Neural crest cell (in vitro differentiated cells): ENCODE results near the gene ZNF460. TPM values are rescaled to one million over a fixed set of nuclear protein-coding genes. Genes with fewer than 3 reads are reported as not detected.
"Not testable (repeated sequence)": the region's sequence is repeated elsewhere in the genome, so short reads cannot be mapped to it uniquely, and the experiment has no call there.

Experiments used
- DNase-seq: peaks from one replicate; pipeline ENCODE4 v3.0.0; 2021; ENCODE audit warnings: low read depth, mixed read lengths, low spot score
- H3K27ac Mint-ChIP-seq: one replicate; pipeline ENCODE4 v1.8.0; 2021; ENCODE audit warnings: mild to moderate bottlenecking, mixed read lengths; ENCODE audit not compliant: unreplicated experiment
- H3K27me3 Mint-ChIP-seq: 2 replicates; pipeline ENCODE4 v1.8.0; 2021; ENCODE audit warnings: low read depth, mild to moderate bottlenecking, mixed read lengths
- H3K36me3 Mint-ChIP-seq: 2 replicates; pipeline ENCODE4 v1.8.0; 2021; ENCODE audit warnings: low read depth, mild to moderate bottlenecking, mixed read lengths
- H3K4me1 Mint-ChIP-seq: 2 replicates; pipeline ENCODE4 v1.8.0; 2021; ENCODE audit warnings: mixed read lengths
- H3K4me3 Mint-ChIP-seq: one replicate; pipeline ENCODE4 v1.8.0; 2021; ENCODE audit warnings: mild to moderate bottlenecking, mixed read lengths
- H3K9me3 Mint-ChIP-seq: 2 replicates; pipeline ENCODE4 v1.8.0; 2021; ENCODE audit warnings: mixed read lengths
- total RNA-seq: library from RNA; stranded (reverse); gene quantifications from 2 replicates; pipeline ENCODE4 v1.2.1, GENCODE V29; 2021
- TF ChIP-seq, protein P1 (sequence below): fragments of 200-600 bp; sonication (generic); conservative IDR thresholded peaks from 2 replicates; pipeline ENCODE4 v1.5.0; 2021; ENCODE audit warnings: antibody characterized with exemption, mild to moderate bottlenecking

ZNF460 gene
- total RNA-seq, 1 donor from 2014 or later, result 58.5 TPM

DNA sequence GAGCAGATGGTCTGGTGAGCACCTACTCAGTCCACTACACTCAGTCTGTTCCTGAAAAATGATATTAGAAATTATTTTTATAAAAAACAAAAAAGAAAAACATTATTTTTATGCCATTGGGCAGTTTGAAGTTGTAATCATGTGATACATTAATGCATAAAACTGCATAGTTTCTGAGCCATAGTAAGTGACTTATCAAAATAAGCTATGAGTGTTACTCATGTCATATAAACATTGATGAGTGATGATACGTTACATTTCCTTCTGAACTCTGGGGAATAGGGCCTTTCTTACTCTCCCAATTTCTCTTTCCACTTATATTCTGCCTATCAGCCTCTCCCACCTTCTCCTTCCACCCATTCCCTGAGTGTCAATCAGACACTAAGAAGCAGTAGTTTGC, 31.0 kb upstream of the ZNF460 start:
- Mint-ChIP-seq H3K4me3 (no peak overlapping the region), H3K27me3 (no peaks in the 10 kb centered on the region), H3K36me3 (peaks cover 5% of the 10 kb centered on the region), H3K27ac (no peak overlapping the region), H3K9me3 (no peaks in the 10 kb centered on the region), H3K4me1 (no peaks in the 10 kb centered on the region)
- TF ChIP-seq, protein P1, sequence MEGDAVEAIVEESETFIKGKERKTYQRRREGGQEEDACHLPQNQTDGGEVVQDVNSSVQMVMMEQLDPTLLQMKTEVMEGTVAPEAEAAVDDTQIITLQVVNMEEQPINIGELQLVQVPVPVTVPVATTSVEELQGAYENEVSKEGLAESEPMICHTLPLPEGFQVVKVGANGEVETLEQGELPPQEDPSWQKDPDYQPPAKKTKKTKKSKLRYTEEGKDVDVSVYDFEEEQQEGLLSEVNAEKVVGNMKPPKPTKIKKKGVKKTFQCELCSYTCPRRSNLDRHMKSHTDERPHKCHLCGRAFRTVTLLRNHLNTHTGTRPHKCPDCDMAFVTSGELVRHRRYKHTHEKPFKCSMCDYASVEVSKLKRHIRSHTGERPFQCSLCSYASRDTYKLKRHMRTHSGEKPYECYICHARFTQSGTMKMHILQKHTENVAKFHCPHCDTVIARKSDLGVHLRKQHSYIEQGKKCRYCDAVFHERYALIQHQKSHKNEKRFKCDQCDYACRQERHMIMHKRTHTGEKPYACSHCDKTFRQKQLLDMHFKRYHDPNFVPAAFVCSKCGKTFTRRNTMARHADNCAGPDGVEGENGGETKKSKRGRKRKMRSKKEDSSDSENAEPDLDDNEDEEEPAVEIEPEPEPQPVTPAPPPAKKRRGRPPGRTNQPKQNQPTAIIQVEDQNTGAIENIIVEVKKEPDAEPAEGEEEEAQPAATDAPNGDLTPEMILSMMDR, result no peak
- DNase-seq, result no peak

DNA sequence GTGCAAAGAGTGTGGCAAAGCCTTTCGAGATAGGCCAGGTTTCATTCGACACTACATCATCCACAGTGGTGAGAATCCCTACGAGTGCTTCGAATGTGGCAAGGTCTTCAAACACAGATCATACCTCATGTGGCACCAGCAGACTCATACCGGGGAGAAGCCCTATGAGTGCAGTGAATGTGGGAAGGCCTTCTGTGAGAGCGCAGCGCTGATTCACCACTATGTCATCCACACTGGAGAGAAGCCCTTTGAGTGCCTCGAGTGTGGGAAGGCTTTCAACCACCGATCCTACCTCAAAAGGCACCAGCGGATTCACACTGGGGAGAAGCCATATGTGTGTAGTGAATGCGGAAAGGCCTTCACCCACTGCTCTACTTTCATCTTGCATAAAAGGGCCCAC, 26.5 kb upstream of the ZNF460 start:
- H3K27me3 Mint-ChIP-seq, H3K27ac Mint-ChIP-seq: not testable (repeated sequence)

DNA sequence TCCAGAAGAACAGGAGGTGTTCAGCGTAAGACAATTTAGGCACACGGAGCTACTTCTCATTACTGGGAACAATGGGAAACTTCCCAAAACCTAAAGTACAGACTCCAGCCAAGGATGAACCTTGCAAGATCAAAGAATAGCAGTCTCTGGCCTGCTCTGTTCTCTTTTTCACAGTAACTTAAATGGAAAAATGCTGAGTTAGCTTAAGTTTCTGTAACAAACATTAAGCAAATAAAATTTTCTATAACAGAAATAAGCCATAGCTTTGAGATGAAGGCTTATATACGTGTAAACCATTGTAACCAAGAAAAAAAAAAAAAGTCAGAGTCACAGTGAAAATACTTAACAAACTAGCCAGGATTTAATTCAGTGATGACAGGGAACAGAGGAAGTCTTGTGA, 18.2 kb upstream of the ZNF460 start:
- Mint-ChIP-seq H3K9me3 (no peaks in the 10 kb centered on the region), H3K27ac (no peak overlapping the region), H3K4me3 (no peak overlapping the region), H3K4me1 (no peaks in the 10 kb centered on the region), H3K27me3 (no peaks in the 10 kb centered on the region), H3K36me3 (peaks cover 10% of the 10 kb centered on the region)
- TF ChIP-seq, protein P1, result no peak
- no peak for DNase-seq

More for the DNA sequence above, 26.5 kb upstream of the ZNF460 start:
- DNase-seq, H3K36me3 Mint-ChIP-seq, H3K9me3 Mint-ChIP-seq, H3K4me1 Mint-ChIP-seq, H3K4me3 Mint-ChIP-seq: not testable (repeated sequence)

DNA sequence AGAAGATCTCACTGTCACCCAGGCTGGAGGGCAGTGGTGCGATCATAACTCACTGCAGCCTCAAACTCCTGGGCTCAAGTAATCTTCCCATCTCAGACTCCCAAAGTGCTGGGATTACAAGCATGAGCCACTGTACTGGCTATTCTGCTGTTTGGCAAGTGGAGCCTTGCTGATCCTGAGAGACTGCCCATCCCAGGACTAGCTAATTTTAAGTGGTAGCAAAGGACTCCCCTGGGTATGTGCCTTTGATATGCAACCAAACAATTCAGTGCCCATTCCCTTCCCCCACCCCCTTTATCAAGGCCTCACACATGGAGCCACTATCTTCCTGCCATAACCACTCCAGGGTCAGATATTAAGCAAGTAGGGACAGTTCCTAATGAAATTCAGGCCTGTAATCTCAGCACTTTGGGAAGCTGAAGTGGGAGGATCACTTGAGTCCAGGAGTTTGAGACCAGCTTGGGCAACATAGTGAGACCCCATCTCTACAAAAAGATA, 17.0 kb upstream of the ZNF460 start:
- Mint-ChIP-seq H3K27me3 (no peaks in the 10 kb centered on the region), H3K4me3 (no peak overlapping the region), H3K27ac (no peak overlapping the region), H3K4me1 (no peaks in the 10 kb centered on the region), H3K36me3 (peaks cover 10% of the 10 kb centered on the region), H3K9me3 (no peaks in the 10 kb centered on the region)
- DNase-seq, result no peak
- TF ChIP-seq, protein P1, result no peak

DNA sequence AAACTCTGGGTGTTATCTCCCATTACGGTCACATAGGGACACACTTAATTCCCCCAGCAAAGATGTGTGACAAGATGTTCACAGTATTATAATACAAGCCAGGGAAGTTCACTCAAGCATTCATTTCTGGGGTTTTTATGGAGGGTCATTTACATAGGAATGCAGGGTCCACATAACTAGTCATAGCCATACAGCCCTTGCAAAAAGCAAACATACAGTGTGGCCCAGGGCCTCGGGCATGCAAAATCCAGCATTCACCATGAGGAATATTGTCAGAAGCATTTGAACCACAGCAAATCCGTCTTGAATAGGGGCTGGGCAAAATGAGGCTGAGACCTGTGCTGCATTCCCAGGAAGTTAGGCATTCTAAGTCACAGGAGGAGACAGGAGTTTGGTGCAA, 13.0 kb upstream of the ZNF460 start:
- no peaks in the 10 kb centered on the region for H3K4me1 Mint-ChIP-seq
- no peaks in the 10 kb centered on the region for H3K9me3 Mint-ChIP-seq
- no peak overlapping the region for H3K27ac Mint-ChIP-seq
- TF ChIP-seq, protein P1, result no peak
- H3K27me3 Mint-ChIP-seq, result no peaks in the 10 kb centered on the region
- no peak overlapping the region for H3K4me3 Mint-ChIP-seq
- H3K36me3 Mint-ChIP-seq, result peaks cover 2% of the 10 kb centered on the region
- no peak for DNase-seq

DNA sequence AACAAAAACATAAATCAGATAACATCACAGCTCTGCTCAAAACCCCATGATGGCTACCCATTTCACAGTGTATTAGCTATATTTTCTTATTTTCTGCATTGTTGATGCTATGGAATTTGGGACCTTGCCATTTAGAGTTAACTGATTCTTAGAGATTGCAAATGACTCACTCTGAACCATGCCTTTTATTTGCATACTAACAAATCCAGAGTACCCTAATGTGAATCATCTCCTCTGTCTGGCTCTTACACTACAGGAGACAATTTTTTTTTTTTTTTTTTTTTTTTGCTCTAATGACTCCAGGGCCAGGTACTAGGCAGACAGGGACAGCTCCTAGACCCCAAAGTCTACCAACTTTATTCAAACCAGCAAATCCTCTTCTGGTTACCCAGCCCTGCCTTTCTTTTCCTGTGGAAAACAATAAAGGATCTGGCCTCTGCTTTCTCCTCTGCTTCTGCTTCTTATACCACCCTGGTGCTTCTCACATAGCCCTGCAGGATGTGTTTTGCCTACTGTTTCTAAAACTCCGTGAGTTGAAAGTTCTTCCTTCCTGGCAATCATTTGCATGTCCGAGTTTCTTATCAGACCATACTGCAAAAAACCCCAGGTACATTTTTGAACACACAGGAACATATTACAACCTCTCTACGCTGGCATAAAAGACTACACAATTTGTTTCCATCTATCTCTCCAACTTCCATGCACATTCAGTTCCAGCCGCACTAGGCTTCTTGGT, 10.6 kb upstream of the ZNF460 start:
- Mint-ChIP-seq H3K36me3 (peaks cover 2% of the 10 kb centered on the region), H3K4me3 (no peak overlapping the region), H3K27me3 (no peaks in the 10 kb centered on the region), H3K27ac (no peak overlapping the region), H3K9me3 (no peaks in the 10 kb centered on the region), H3K4me1 (no peaks in the 10 kb centered on the region)
- TF ChIP-seq, protein P1, result no peak
- DNase-seq, result no peak
